ENCODE data around the gene DENND4C.
"Not testable (repeated sequence)": the region's sequence is repeated elsewhere in the genome, so short reads cannot be mapped to it uniquely, and the experiment has no call there.

DENND4C gene

GRCh38 chr9:19255112-19255511, 24.6 kb downstream of the DENND4C start:
- DNase-seq (ENCODE audit: low read depth, low spot score), result no peak
- no peak overlapping the region for H3K4me3 ChIP-seq (ENCODE audit: low read length)

- DNase-seq (ENCODE audit: low read depth, low spot score), result no peak
- no peak overlapping the region for H3K4me3 ChIP-seq (ENCODE audit: low read length)
Measured at GRCh38 chr9:19255821-19256220, 25.3 kb downstream of the DENND4C start.

- not testable (repeated sequence) for H3K4me3 ChIP-seq (ENCODE audit: low read length); DNase-seq (ENCODE audit: low read depth, low spot score)
Measured at GRCh38 chr9:19259665-19260255, 29.3 kb downstream of the DENND4C start.

- not testable (repeated sequence) for H3K4me3 ChIP-seq (ENCODE audit: low read length); DNase-seq (ENCODE audit: low read depth, low spot score)
Measured at GRCh38 chr9:19265602-19266001, 35.1 kb downstream of the DENND4C start.

- DNase-seq (ENCODE audit: low read depth, low spot score); H3K4me3 ChIP-seq (ENCODE audit: low read length): not testable (repeated sequence)
Measured at GRCh38 chr9:19266778-19267384, 36.4 kb downstream of the DENND4C start.

GRCh38 chr9:19269582-19269981, 39.1 kb downstream of the DENND4C start:
- no peak overlapping the region for H3K4me3 ChIP-seq (ENCODE audit: low read length)
- DNase-seq (ENCODE audit: low read depth, low spot score), result no peak

GRCh38 chr9:19270421-19270949, 40.0 kb downstream of the DENND4C start:
- DNase-seq (ENCODE audit: low read depth, low spot score), result no peak
- no peak overlapping the region for H3K4me3 ChIP-seq (ENCODE audit: low read length)

GRCh38 chr9:19271081-19271480, 40.6 kb downstream of the DENND4C start:
- no peak for DNase-seq (ENCODE audit: low read depth, low spot score)

GRCh38 chr9:19281801-19282200, 51.3 kb downstream of the DENND4C start:
- DNase-seq (ENCODE audit: low read depth, low spot score), result no peak
- H3K4me3 ChIP-seq (ENCODE audit: low read length), result no peak overlapping the region

More at GRCh38 chr9:19271081-19271480, 40.6 kb downstream of the DENND4C start:
- no peak overlapping the region for H3K4me3 ChIP-seq (ENCODE audit: low read length)

- H3K4me3 ChIP-seq (ENCODE audit: low read length), result no peak overlapping the region
- no peak for DNase-seq (ENCODE audit: low read depth, low spot score)
Measured at GRCh38 chr9:19283072-19283710, 52.7 kb downstream of the DENND4C start.

GRCh38 chr9:19284729-19285128, 54.2 kb downstream of the DENND4C start:
- H3K4me3 ChIP-seq (ENCODE audit: low read length), result no peak overlapping the region
- no peak for DNase-seq (ENCODE audit: low read depth, low spot score)

- no peak overlapping the region for H3K4me3 ChIP-seq (ENCODE audit: low read length)
- DNase-seq (ENCODE audit: low read depth, low spot score), result no peak
Measured at GRCh38 chr9:19286634-19287188, 56.2 kb downstream of the DENND4C start.

GRCh38 chr9:19288081-19288480, 57.6 kb downstream of the DENND4C start:
- DNase-seq (ENCODE audit: low read depth, low spot score), result no peak
- no peak overlapping the region for H3K4me3 ChIP-seq (ENCODE audit: low read length)

GRCh38 chr9:19290103-19290502, 59.6 kb downstream of the DENND4C start:
- no peak overlapping the region for H3K4me3 ChIP-seq (ENCODE audit: low read length)
- no peak for DNase-seq (ENCODE audit: low read depth, low spot score)

GRCh38 chr9:19294219-19294618, 63.7 kb downstream of the DENND4C start:
- no peak overlapping the region for H3K4me3 ChIP-seq (ENCODE audit: low read length)
- no peak for DNase-seq (ENCODE audit: low read depth, low spot score)

GRCh38 chr9:19298436-19299000, 68.0 kb downstream of the DENND4C start:
- no peak overlapping the region for H3K4me3 ChIP-seq (ENCODE audit: low read length)
- no peak for DNase-seq (ENCODE audit: low read depth, low spot score)

GRCh38 chr9:19303216-19303615, 72.7 kb downstream of the DENND4C start:
- H3K4me3 ChIP-seq (ENCODE audit: low read length), result no peak overlapping the region
- no peak for DNase-seq (ENCODE audit: low read depth, low spot score)

GRCh38 chr9:19306568-19306967, 76.1 kb downstream of the DENND4C start:
- no peak for DNase-seq (ENCODE audit: low read depth, low spot score)
- H3K4me3 ChIP-seq (ENCODE audit: low read length), result no peak overlapping the region

GRCh38 chr9:19310246-19310645, 79.8 kb downstream of the DENND4C start:
- no peak for DNase-seq (ENCODE audit: low read depth, low spot score)
- no peak overlapping the region for H3K4me3 ChIP-seq (ENCODE audit: low read length)

GRCh38 chr9:19313573-19313972, 83.1 kb downstream of the DENND4C start:
- H3K4me3 ChIP-seq (ENCODE audit: low read length), result no peak overlapping the region
- DNase-seq (ENCODE audit: low read depth, low spot score), result no peak
